Suprapubic skin (tissue), 4 donors: ENCODE measurements around the gene SMIM29. TPM values are rescaled to one million over a fixed set of nuclear protein-coding genes. Genes with fewer than 3 reads are reported as not detected.
A peak's percentile ranks its signal among the peaks of the same experiment; 100 is the strongest.
"Not testable (repeated sequence)": the region's sequence is repeated elsewhere in the genome, so short reads cannot be mapped to it uniquely, and the experiment has no call there.

Source experiments
- DNase-seq, 2 donors: peaks; one replicate each; pipeline ENCODE4 v3.0.0-alpha.2; 2019; ENCODE audit warnings: low spot score in 2 of 2
- H3K27ac ChIP-seq: fragments of 200-600 bp; sonication (generic); one replicate; pipeline ENCODE4 v1.5.1; 2019
- H3K27me3 ChIP-seq: fragments of 200-600 bp; sonication (generic); one replicate; pipeline ENCODE4 v1.5.1; 2019
- H3K36me3 ChIP-seq: fragments of 200-600 bp; sonication (generic); one replicate; pipeline ENCODE4 v1.5.1; 2019
- H3K4me1 ChIP-seq: fragments of 200-600 bp; sonication (generic); one replicate; pipeline ENCODE4 v1.5.1; 2019
- H3K4me3 ChIP-seq: fragments of 200-600 bp; sonication (generic); one replicate; pipeline ENCODE4 v1.5.1; 2019; ENCODE audit warnings: mild to moderate bottlenecking
- H3K9me3 ChIP-seq: fragments of 200-600 bp; sonication (generic); one replicate; pipeline ENCODE4 v1.5.1; 2019
- EP300 ChIP-seq: sonication (generic); formaldehyde crosslinking; IDR thresholded peaks from one replicate; pipeline ENCODE4 v1.6.1; 2017; ENCODE audit warnings: antibody characterized with exemption
- POLR2A ChIP-seq, 2 donors: fragments of 450-650 bp; IDR thresholded peaks; one replicate each; pipeline ENCODE4 v1.6.1; 2017; ENCODE audit warnings: antibody characterized with exemption in 2 of 2, mild to moderate bottlenecking in 2 of 2, moderate library complexity in 2 of 2
- POLR2AphosphoS5 ChIP-seq, 3 donors: sonication (generic); formaldehyde crosslinking; IDR thresholded peaks; one replicate each; pipeline ENCODE4 v1.6.1; 2017; ENCODE audit warnings: antibody characterized with exemption in 3 of 3
- WGBS: methylation state at CpG from one replicate; pipeline ENCODE4 v1.1.5; 2018; 5-methylcytosine and 5-hydroxymethylcytosine counted together
- total RNA-seq, 4 donors: library from RNA; depleted of rRNA; stranded (reverse); fragments of >200 nt; gene quantifications; one replicate each; pipeline ENCODE4 v1.1.0, GENCODE V29; 2016
- TF ChIP-seq, protein P1 (sequence below), 2 donors: fragments of 200-600 bp in 1 of 2; fragments of 450-650 bp in 1 of 2; sonication (generic) in 1 of 2; IDR thresholded peaks; one replicate each; pipeline ENCODE4 v1.5.1; 2016 to 2019; ENCODE audit warnings: antibody characterized with exemption in 2 of 2, mild to moderate bottlenecking in 1 of 2, moderate library complexity in 1 of 2

Gene SMIM29
- total RNA-seq, 4 donors from 2014 or later: 45.2 to 58.8 (median 51.2) TPM

DNA sequence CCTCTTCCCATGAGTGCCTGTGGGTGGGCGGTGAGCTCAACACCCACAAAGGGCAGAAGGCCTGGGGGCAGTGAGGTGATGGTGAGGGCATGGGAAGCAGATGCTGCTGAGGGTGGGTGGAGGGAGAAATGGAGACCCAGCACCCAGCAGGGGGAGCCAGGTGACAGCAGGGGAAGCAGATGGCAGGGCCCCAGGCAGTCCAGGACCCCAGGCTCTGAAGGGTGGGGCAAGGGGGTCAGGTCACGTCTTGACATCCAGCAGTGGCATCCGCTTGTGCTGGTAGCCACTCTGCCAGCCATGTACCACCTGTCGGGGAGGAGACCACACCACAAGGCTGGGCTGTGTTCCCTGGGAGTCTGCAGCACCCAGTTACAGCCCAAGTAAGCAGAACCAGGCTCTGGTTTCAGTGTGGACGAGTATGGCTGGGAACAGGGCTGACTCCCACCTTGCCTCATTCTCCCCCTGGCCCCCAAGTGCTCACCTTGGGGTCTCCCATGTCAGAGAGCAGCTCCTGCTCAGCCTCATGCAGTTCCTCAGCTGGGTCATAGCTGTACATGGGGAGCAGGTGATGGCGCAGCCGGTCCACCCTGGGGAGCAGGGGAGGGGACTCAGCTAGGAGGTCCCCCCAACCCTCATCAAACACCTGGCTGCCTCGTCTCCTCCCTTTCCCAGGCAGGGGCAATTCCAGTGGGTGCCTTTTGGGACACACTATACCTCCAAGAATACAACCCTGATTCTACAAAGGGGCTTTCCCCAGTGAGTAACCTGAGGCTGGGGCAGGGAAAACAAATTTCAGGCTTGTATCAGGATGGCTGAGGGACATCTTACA lies 2.0 kb downstream of the SMIM29 start:
- 51% methylated on average over 5 of the region's 8 CpGs for WGBS
- no peak overlapping the region for H3K27ac ChIP-seq
- H3K4me3 ChIP-seq: no peak overlapping the region
- TF ChIP-seq EP300: no peak
- TF ChIP-seq POLR2A (IDR thresholded peaks at IDR 0.05): no peak
- no peak for TF ChIP-seq POLR2AphosphoS5 (IDR thresholded peaks at IDR 0.05)
- TF ChIP-seq, protein P1, sequence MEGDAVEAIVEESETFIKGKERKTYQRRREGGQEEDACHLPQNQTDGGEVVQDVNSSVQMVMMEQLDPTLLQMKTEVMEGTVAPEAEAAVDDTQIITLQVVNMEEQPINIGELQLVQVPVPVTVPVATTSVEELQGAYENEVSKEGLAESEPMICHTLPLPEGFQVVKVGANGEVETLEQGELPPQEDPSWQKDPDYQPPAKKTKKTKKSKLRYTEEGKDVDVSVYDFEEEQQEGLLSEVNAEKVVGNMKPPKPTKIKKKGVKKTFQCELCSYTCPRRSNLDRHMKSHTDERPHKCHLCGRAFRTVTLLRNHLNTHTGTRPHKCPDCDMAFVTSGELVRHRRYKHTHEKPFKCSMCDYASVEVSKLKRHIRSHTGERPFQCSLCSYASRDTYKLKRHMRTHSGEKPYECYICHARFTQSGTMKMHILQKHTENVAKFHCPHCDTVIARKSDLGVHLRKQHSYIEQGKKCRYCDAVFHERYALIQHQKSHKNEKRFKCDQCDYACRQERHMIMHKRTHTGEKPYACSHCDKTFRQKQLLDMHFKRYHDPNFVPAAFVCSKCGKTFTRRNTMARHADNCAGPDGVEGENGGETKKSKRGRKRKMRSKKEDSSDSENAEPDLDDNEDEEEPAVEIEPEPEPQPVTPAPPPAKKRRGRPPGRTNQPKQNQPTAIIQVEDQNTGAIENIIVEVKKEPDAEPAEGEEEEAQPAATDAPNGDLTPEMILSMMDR (IDR thresholded peaks at IDR 0.05): no peak
- H3K9me3 ChIP-seq: no peaks in the 10 kb centered on the region
- H3K27me3 ChIP-seq: no peaks in the 10 kb centered on the region
- peak in 1 of 2 donors; percentile 65 for DNase-seq
- H3K4me1 ChIP-seq: peaks cover 50% of the 10 kb centered on the region
- peaks cover 22% of the 10 kb centered on the region for H3K36me3 ChIP-seq

DNA sequence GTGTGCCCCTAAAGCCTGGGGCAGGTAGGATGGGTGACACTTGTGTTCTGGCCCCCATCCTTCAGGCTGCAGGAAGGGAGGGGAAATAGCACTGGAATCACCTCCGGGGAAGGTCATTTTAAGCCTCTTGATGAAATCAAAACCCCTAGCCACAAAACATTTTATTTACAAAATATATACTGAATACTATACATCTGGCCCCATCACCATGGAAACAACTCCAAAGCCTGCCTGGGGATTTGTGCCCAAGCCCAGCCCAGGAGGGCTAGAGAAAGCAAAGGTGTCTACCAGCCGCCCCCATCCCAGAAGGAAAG lies 2.6 kb downstream of the SMIM29 start:
- Histone ChIP-seq H3K4me1 (peaks cover 50% of the 10 kb centered on the region), H3K27me3 (no peaks in the 10 kb centered on the region), H3K27ac (no peak overlapping the region), H3K4me3 (no peak overlapping the region), H3K9me3 (no peaks in the 10 kb centered on the region), H3K36me3 (peaks cover 27% of the 10 kb centered on the region)
- 70% methylated on average over 2 of the region's 2 CpGs for WGBS
- DNase-seq: peak in 1 of 2 donors; percentile 26
- no peak for TF ChIP-seq EP300
- no peak for TF ChIP-seq POLR2AphosphoS5 (IDR thresholded peaks at IDR 0.05)
- TF ChIP-seq, protein P1 (IDR thresholded peaks at IDR 0.05): no peak
- no peak for TF ChIP-seq POLR2A (IDR thresholded peaks at IDR 0.05)

DNA sequence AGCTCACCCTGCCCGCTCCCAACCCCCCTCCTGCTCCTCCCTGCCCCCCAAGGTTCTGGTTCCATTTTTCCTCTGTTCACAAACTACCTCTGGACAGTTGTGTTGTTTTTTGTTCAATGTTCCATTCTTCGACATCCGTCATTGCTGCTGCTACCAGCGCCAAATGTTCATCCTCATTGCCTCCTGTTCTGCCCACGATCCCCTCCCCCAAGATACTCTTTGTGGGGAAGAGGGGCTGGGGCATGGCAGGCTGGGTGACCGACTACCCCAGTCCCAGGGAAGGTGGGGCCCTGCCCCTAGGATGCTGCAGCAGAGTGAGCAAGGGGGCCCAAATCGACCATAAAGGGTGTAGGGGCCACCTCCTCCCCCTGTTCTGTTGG lies 3.1 kb downstream of the SMIM29 start:
- 75% methylated on average over 6 of the region's 7 CpGs for WGBS
- not testable (repeated sequence) for H3K27me3 ChIP-seq, H3K27ac ChIP-seq, H3K9me3 ChIP-seq, H3K4me3 ChIP-seq, DNase-seq
- Histone ChIP-seq H3K36me3 (peaks cover 32% of the 10 kb centered on the region), H3K4me1 (peaks cover 50% of the 10 kb centered on the region)

DNA sequence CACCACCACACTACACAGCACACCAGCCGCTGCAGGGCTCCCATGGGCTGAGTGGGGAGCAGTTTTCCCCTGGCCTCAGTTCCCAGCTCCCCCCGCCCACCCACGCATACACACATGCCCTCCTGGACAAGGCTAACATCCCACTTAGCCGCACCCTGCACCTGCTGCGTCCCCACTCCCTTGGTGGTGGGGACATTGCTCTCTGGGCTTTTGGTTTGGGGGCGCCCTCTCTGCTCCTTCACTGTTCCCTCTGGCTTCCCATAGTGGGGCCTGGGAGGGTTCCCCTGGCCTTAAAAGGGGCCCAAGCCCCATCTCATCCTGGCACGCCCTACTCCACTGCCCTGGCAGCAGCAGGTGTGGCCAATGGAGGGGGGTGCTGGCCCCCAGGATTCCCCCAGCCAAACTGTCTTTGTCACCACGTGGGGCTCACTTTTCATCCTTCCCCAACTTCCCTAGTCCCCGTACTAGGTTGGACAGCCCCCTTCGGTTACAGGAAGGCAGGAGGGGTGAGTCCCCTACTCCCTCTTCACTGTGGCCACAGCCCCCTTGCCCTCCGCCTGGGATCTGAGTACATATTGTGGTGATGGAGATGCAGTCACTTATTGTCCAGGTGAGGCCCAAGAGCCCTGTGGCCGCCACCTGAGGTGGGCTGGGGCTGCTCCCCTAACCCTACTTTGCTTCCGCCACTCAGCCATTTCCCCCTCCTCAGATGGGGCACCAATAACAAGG lies 3.6 kb downstream of the SMIM29 start:
- not testable (repeated sequence) for H3K27ac ChIP-seq, DNase-seq

DNA sequence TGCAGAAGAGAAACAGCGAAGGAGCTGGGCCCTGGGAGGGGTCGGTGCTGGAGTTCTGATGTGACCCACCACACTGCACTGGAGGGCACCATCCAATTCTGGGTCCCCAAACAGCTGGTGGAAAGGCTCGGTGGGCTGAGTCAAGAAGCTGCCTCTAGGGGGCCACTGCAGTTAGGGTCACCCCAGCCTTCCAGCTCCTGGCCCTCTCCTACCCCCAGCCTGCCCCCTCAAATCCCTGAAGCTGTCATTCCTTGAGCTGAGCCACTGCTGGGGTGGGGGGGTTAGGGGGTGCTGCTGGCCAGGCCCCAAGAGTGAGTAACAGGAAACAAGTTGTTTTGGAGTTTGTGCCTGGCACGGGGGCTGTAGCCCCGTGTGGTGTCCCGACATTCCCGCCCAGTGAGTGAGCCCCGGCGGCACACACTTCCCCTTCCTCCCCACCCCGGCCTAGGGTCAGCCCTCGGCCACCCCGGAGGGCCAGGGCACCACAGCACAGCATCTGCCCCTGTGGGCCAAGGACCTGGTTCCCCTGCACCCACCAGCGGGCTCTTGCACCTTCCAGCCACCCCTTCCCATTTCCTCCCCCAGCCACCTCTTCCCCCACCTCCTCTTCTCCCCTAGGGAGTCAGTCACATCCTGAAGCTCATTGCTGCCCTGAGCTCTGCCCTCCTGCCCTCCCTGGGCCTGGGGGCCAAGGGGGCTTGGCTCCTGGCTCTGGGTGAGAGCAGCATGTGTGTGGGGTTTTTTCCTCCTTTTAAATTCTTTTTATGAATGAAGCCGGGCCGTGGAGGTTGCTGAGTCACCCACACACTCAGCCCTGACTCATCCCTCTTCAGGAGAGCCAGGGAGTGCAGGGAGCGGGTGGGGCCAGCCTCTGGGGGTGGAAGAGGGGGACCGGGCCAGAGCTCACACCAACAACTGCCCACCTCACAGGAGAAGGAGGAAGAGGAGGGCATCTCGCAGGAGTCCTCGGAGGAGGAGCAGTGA lies 4.6 kb downstream of the SMIM29 start:
- Histone ChIP-seq H3K4me1 (peaks cover 50% of the 10 kb centered on the region), H3K4me3 (no peak overlapping the region), H3K36me3 (peaks cover 37% of the 10 kb centered on the region), H3K27me3 (no peaks in the 10 kb centered on the region), H3K27ac (peak overlapping the region; percentile 25), H3K9me3 (no peaks in the 10 kb centered on the region)
- WGBS: 31% methylated on average over 12 of the region's 19 CpGs
- TF ChIP-seq POLR2AphosphoS5 (IDR thresholded peaks at IDR 0.05) (no peak), EP300 (no peak)
- TF ChIP-seq, protein P1 (IDR thresholded peaks at IDR 0.05): peak in 1 of 2 donors; percentile 5
- peak in 1 of 2 donors; percentile 71 for DNase-seq

More for the DNA sequence above, 3.6 kb downstream of the SMIM29 start:
- not testable (repeated sequence) for H3K27me3 ChIP-seq, H3K4me3 ChIP-seq, H3K9me3 ChIP-seq
- peaks cover 50% of the 10 kb centered on the region for H3K4me1 ChIP-seq
- H3K36me3 ChIP-seq: peaks cover 37% of the 10 kb centered on the region
- 78% methylated on average over 11 of the region's 13 CpGs for WGBS
